NCI-H2227 treated with DMSO at 0.1 percent for 48 hours (cell line): ENCODE data around the gene POU6F1.
"Not testable (repeated sequence)": the region's sequence is repeated elsewhere in the genome, so short reads cannot be mapped to it uniquely, and the experiment has no call there.

Experiments used
- DNase-seq: peaks from one replicate; lab custom pipeline; 2025; lab: John Stamatoyannopoulos, UW

The POU6F1 gene

GRCh38 chr12:51227112-51227511, 9.2 kb upstream of the POU6F1 start:
- not testable (repeated sequence) for DNase-seq

- no peak for DNase-seq
Observed at GRCh38 chr12:51225771-51226170, 7.9 kb upstream of the POU6F1 start.

GRCh38 chr12:51225234-51225633, 7.4 kb upstream of the POU6F1 start:
- no peak for DNase-seq

- DNase-seq, result no peak
Observed at GRCh38 chr12:51224625-51225024, 6.8 kb upstream of the POU6F1 start.

DNA sequence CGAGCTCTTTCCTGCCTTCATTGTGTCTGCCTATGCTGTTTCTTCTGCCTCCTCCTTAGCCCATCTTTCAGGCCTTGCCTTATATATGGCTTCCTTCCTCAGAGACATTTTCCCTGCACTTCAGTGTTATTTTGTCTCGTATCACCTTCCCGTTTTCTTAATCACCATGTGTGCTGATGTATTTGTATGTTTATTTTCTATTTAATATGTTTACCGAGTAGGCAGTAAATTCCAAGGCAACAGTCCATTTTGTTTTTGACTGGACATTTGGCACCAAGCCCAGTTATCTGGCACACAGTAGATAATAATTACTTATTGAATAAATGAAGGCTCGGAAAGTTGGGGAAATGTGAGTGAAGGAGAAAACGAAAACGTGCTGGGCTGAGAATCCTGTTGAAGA, 4.6 kb upstream of the POU6F1 start:
- DNase-seq, result peak; percentile 46

GRCh38 chr12:51219857-51220256, 2.0 kb upstream of the POU6F1 start:
- not testable (repeated sequence) for DNase-seq

DNA sequence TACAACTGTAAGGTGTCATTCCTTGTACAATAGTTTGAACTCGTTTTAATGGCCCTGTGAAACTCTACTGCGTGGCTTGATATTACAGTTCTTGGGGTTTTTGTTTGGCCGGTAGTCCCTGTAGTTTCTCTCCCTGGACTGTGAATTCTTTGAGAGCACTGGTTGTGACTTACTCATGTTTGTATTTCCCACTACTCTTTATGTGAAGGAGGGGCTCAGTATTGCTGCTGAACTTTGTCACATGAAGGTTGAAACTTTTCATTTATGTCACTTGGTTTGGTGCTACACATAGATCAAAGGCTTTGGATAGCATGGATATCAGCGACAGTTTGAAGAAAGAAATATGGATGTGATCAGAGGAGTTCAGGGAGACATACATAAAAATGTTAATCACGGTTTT, 1.5 kb upstream of the POU6F1 start:
- no peak for DNase-seq

GRCh38 chr12:51218607-51219161, 822 bp upstream of the POU6F1 start:
- no peak for DNase-seq

- DNase-seq, result no peak
Observed at GRCh38 chr12:51217133-51217967, 512 bp downstream of the POU6F1 start.

DNA sequence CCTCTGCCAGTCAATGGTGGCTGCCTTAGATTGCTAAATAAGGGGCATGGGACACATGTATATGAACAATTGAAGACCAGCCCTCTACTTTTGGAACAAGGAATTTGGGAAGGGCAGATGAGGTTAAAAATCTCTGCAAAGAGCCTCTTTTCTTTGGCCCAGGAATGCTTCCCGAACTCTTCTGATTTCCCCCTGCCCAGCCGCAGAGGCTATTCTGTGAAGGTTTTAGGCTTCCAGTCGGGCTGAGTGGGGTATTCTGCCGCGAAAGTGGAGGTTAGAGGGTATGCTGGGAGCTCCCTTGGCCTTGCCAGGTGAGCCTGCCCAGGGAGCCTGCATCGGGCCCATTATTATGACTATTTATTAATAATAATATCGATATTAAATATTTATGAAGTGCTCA, 1.2 kb downstream of the POU6F1 start:
- no peak for DNase-seq

GRCh38 chr12:51214895-51215294, 3.0 kb downstream of the POU6F1 start:
- no peak for DNase-seq

- DNase-seq, result no peak
Observed at GRCh38 chr12:51210690-51211395, 7.0 kb downstream of the POU6F1 start.

DNA sequence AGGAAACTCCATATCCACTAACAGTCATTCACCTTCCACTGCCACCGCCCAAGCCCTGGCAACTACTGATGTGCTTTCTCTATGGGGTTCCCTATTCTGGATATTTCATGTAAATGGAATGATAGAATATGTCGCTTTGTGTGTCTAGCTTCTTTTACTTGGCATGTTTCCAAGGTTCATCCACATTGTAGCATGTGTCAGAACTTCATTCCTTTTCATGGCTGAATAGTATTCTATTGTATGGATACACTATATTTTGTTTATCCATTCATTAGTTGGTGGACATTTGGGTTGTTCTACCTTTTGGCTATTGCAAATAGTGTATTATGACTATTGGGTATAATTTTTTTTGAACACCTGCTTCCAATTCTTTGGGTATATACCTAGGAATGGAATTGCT, 8.6 kb downstream of the POU6F1 start:
- DNase-seq, result no peak

GRCh38 chr12:51208016-51208660, 9.7 kb downstream of the POU6F1 start:
- DNase-seq, result no peak

DNA sequence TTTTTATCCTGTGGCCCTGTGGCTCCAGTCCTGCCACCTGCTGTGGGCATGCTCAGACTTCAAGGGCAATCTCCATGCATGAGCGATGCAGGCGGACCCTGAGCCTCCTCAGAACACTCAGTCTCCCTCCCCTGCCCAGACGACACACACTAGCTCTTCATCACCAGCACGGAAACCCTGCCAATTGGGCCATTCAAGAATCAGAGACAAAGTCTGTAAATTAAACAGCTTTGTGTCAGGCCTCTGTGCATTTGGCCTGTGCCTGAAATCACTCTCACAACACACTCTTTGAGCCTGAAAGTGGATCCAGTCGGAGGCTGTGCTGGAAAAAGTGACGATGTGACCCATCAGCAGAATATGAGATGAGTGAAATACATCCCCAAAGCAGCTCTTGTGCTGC, 12.5 kb downstream of the POU6F1 start:
- DNase-seq, result no peak

- DNase-seq, result no peak
Observed at GRCh38 chr12:51202718-51203117, 15.1 kb downstream of the POU6F1 start.

- no peak for DNase-seq
Observed at GRCh38 chr12:51200806-51201205, 17.1 kb downstream of the POU6F1 start.

GRCh38 chr12:51200156-51200555, 17.7 kb downstream of the POU6F1 start:
- DNase-seq, result no peak

DNA sequence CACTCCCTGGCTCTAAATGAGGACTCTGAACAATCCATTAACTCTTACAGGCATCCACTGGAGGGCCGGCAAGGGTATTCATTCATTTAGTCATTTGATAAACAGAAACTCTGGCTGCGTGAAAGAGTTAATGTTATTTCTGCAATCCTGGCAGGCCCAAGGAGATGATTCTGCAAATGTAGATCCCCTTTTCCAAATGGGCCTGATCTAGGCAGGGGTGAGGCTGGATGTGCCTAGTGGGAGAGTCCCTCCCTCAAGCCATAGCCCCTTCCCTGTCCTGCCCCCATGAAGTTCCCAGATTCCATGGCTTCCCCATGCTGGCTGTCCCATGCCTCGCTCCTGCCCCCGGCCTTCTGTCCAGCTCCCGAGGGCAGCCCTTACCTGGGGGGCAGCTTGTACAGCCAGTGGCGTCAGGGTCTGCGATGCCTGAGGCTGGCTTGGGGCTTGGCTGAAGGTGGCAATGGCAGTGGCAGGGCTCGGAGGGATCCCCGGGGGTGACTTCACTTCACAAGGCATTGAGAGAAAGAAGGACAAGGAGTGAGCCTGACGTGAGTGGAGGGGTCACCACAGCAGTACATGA, 18.4 kb downstream of the POU6F1 start:
- DNase-seq, result no peak

- DNase-seq, result no peak
Observed at GRCh38 chr12:51198568-51199365, 19.1 kb downstream of the POU6F1 start.
